GM12865 (cell line): ENCODE data around the gene PPIL6.

ENCODE experiments used
- DNase-seq: peaks from one replicate; pipeline ENCODE4 v3.0.0; 2010; ENCODE audit warnings: low read depth
- H3K4me3 ChIP-seq: 2 replicates; pipeline ENCODE4 v1.5.1; 2011; ENCODE audit warnings: mild to moderate bottlenecking, low read depth, low read length, control low read depth
- CTCF ChIP-seq: IDR thresholded peaks from 2 replicates; pipeline ENCODE4 v1.5.1; 2011; ENCODE audit warnings: low read length, control low read depth, low read depth, inconsistent platforms; ENCODE audit not compliant: insufficient read depth; ENCODE audit errors: missing control alignments

The PPIL6 gene

GRCh38 chr6:109440331-109441068 is at the start of gene PPIL6, which contains the start of gene SMPD2:
Gene PPIL6, minus strand, starts transcription at chr6:109440628. Its CDS starts 38 bp downstream, at chr6:109440590.
Gene SMPD2, plus strand, starts transcription at chr6:109440724. Its CDS starts 398 bp downstream, at chr6:109441122.
- peak within 1 kb of the TSS; percentile 91 for H3K4me3 ChIP-seq
- DNase-seq: peak; percentile 91
- TF ChIP-seq CTCF: peak; percentile 27

- TF ChIP-seq CTCF: no peak
- DNase-seq: no peak
- H3K4me3 ChIP-seq: no peak overlapping the region
Measured at GRCh38 chr6:109488001-109488400, 47.6 kb upstream of the PPIL6 start.

- TF ChIP-seq CTCF: no peak
- no peak overlapping the region for H3K4me3 ChIP-seq
- no peak for DNase-seq
Measured at GRCh38 chr6:109486068-109486467, 45.6 kb upstream of the PPIL6 start.

GRCh38 chr6:109485266-109485935 is 45.0 kb upstream of the PPIL6 start:
- no peak for DNase-seq
- TF ChIP-seq CTCF: no peak
- no peak overlapping the region for H3K4me3 ChIP-seq

- no peak overlapping the region for H3K4me3 ChIP-seq
- no peak for DNase-seq
- TF ChIP-seq CTCF: no peak
Measured at GRCh38 chr6:109484122-109484521, 43.7 kb upstream of the PPIL6 start.

GRCh38 chr6:109483735-109484057 is 43.3 kb upstream of the PPIL6 start:
- no peak for TF ChIP-seq CTCF
- no peak for DNase-seq
- H3K4me3 ChIP-seq: peak overlapping the region; percentile 44
